Measurements from ENCODE around the gene TMEM184C. TPM values are rescaled to one million over a fixed set of nuclear protein-coding genes. Genes with fewer than 3 reads are reported as not detected.

TMEM184C gene
- total RNA-seq, 1 donor from 2014 or later = 31.3 TPM

DNA sequence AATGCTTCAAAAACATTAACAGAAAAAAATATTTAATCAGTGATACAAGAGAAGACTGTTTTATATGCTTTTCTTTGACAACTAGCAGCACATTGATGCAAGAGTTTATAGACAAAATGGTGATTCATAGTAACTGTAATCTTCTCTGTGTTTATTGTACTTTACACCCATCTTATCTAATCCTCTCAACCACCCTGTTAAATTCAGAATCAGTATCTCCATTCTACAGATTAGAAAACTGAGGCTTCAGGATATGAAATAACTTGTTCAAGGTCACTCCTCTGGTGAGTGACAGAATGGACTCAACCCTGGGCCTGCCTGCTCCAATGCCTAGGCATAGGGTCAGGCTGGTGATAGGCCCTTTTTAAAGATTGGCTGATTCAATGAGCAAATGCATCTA lies 26.1 kb upstream of the TMEM184C start:
- ATAC-seq (no peak), DNase-seq (no peak)
- TF ChIP-seq, protein P1, sequence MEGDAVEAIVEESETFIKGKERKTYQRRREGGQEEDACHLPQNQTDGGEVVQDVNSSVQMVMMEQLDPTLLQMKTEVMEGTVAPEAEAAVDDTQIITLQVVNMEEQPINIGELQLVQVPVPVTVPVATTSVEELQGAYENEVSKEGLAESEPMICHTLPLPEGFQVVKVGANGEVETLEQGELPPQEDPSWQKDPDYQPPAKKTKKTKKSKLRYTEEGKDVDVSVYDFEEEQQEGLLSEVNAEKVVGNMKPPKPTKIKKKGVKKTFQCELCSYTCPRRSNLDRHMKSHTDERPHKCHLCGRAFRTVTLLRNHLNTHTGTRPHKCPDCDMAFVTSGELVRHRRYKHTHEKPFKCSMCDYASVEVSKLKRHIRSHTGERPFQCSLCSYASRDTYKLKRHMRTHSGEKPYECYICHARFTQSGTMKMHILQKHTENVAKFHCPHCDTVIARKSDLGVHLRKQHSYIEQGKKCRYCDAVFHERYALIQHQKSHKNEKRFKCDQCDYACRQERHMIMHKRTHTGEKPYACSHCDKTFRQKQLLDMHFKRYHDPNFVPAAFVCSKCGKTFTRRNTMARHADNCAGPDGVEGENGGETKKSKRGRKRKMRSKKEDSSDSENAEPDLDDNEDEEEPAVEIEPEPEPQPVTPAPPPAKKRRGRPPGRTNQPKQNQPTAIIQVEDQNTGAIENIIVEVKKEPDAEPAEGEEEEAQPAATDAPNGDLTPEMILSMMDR (IDR thresholded peaks at IDR 0.05) = no peak
- Histone ChIP-seq H3K36me3 (no peaks in the 10 kb centered on the region), H3K4me1 (peaks cover 6% of the 10 kb centered on the region), H3K9me3 (no peaks in the 10 kb centered on the region), H3K27ac (no peak overlapping the region), H3K27me3 (no peaks in the 10 kb centered on the region), H3K4me3 (no peak overlapping the region)
- intact Hi-C loops (cut with DNase I) = no loop called here

DNA sequence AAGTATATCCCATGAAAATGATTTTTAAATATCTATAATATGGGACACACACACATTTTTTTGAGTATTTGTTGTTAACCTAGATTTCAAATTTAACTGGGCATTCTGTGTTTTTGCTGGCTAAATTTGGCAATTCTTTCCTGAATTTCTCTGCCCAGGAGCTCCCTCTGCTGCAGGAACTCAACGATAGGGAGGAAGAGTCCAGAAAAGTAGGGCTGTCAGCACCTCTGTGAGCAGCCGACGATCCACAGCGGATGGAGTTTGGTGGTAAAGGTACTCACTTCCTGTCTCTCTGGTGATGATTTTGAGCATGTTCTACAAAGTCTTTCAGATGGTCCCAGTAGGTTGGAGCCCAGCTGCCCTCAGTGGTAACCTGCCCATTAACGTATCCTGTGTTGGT lies 23.1 kb upstream of the TMEM184C start:
- H3K36me3 ChIP-seq = no peaks in the 10 kb centered on the region
- intact Hi-C loops (cut with DNase I) = no loop called here
- no peak for ATAC-seq
- TF ChIP-seq, protein P1 (IDR thresholded peaks at IDR 0.05) = no peak
- DNase-seq = no peak
- no peak overlapping the region for H3K27ac ChIP-seq
- peaks cover 6% of the 10 kb centered on the region for H3K4me1 ChIP-seq
- H3K27me3 ChIP-seq = no peaks in the 10 kb centered on the region
- H3K4me3 ChIP-seq = no peak overlapping the region
- H3K9me3 ChIP-seq = no peaks in the 10 kb centered on the region

DNA sequence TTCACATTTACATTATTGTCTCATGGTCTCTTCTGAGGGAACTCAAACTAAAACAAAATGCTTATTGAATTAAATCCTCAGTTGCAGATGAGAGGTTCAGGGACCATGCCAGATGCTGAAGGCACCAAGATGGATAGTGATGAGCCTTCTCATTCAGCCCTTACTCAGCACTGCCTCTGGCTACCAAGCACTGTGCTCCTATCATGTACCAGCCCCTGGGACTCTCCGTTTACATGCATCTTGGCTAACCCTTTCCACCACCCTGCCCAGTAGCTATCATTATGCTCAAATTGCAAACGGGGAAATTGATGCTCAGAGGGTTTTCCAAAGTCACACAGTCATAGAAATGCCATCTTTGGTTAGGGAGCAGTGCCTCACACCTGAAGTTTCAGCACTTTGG lies 22.6 kb upstream of the TMEM184C start:
- Histone ChIP-seq H3K4me3 (no peak overlapping the region), H3K27ac (no peak overlapping the region), H3K36me3 (no peaks in the 10 kb centered on the region), H3K4me1 (peaks cover 4% of the 10 kb centered on the region), H3K9me3 (no peaks in the 10 kb centered on the region), H3K27me3 (no peaks in the 10 kb centered on the region)
- intact Hi-C loops (cut with DNase I) = no loop called here
- DNase-seq (no peak), ATAC-seq (no peak)
- TF ChIP-seq, protein P1 (IDR thresholded peaks at IDR 0.05) = no peak

DNA sequence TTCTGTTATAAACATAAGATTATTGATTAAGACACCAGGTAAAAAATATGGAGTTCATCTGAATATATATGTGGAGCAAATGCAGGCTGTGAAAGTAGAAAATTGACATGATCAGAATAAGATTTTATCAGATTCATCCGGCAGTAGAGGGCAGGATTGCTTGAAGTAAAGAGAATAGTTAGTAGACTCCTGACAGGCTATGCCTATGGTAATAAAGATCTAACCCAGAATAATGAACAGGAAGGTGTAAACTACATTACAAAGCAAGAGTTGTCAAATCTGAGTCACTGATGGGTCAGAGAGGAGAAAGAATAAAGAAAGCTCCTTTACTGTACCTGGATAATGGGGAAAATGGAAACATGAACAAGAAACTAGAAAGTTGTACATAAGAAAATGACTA lies 20.8 kb upstream of the TMEM184C start:
- ATAC-seq = no peak
- Histone ChIP-seq H3K4me3 (no peak overlapping the region), H3K9me3 (no peaks in the 10 kb centered on the region), H3K27ac (no peak overlapping the region), H3K36me3 (no peaks in the 10 kb centered on the region), H3K4me1 (no peaks in the 10 kb centered on the region), H3K27me3 (no peaks in the 10 kb centered on the region)
- TF ChIP-seq, protein P1 (IDR thresholded peaks at IDR 0.05) = no peak
- DNase-seq = no peak
- intact Hi-C loops (cut with DNase I) = no loop called here

DNA sequence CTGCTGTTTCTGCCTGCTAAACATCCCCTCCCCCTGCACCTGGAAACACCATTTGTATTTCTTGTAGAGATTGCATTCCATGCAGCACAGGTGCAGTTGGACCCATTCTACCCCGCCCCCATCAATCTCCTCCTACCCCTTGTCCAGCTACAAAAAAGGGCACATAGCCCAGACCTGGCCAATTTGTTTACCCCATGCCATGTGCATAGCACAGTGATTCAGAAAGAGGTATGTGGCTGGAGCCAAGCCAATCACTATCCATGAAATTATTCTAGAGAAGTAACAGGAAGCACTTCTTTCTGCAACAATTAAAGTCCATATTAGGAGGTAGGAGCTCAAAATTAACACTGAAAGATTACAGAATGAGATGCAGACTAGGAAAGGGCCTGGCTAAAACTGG lies 20.2 kb upstream of the TMEM184C start:
- Histone ChIP-seq H3K4me1 (no peaks in the 10 kb centered on the region), H3K9me3 (no peaks in the 10 kb centered on the region), H3K27me3 (no peaks in the 10 kb centered on the region), H3K4me3 (no peak overlapping the region), H3K36me3 (no peaks in the 10 kb centered on the region), H3K27ac (no peak overlapping the region)
- intact Hi-C loops (cut with DNase I) = no loop called here
- peak; percentile 91 for ATAC-seq
- no peak for DNase-seq
- TF ChIP-seq, protein P1 (IDR thresholded peaks at IDR 0.05) = no peak

DNA sequence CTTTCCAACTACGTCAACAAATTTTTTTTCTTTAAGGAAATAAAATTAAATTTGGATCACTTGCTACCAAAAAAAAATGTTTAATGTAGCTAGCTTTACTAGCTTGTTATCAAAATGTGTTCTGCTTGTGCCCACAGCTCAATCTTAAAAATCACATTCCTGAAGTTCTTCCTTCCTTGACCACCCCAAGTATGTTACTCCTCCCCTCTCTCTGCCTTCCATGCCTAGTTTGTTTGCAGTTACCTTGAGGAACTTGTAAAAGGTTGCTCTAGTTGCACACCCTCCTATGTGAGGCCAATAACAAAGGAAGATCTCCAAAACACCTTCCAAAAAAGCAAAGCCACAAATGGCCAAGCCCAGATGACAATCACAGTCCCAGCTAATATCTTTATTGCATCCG lies 19.6 kb upstream of the TMEM184C start:
- no peak overlapping the region for H3K27ac ChIP-seq
- no peaks in the 10 kb centered on the region for H3K9me3 ChIP-seq
- no peaks in the 10 kb centered on the region for H3K27me3 ChIP-seq
- ATAC-seq (no peak), DNase-seq (no peak)
- no peaks in the 10 kb centered on the region for H3K36me3 ChIP-seq
- H3K4me3 ChIP-seq = no peak overlapping the region
- intact Hi-C loops (cut with DNase I) = no loop called here
- TF ChIP-seq, protein P1 (IDR thresholded peaks at IDR 0.05) = no peak
- H3K4me1 ChIP-seq = no peaks in the 10 kb centered on the region
